ENCODE results near the gene TREML2. TPM values are rescaled to one million over a fixed set of nuclear protein-coding genes. Genes with fewer than 3 reads are reported as not detected.
"Not testable (repeated sequence)": the region's sequence is repeated elsewhere in the genome, so short reads cannot be mapped to it uniquely, and the experiment has no call there.

Gene TREML2
- total and polyA plus RNA-seq, 3 donors from 2014 or later = 1.1 to 5.8 (median 1.8) TPM

DNA sequence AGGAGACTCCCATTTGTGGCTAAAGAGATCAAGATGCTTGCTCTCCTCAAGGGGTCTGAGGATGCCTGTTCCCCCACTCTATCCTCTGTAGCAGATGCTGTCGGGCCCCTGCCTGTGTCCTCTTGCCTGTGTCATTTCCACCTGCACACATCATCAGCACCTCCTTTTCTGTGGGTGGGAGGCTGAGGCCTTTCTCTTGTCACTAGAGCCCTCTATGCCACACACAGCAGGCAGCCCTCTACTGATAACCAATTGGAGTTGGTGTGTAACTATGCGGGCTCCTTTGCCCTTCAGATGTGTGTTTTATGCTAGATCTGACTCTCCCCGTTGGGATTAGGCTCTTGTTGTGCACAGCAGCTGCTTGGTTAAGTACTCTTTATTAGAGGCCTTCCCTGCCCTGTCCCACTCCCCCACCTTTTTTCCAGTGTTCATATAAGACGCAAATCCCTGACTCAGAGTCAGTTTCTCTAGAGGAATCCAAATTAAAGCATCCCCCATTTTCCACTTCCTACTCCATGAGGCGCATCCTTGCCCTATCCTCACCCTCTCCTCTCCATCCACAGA lies 7.7 kb downstream of the TREML2 start:
- H3K27ac ChIP-seq = no peak overlapping the region
- intact Hi-C loops (cut with DNase I; ENCODE audit: low total_unique reads) = no loop called here
- WGBS, 2 donors = 74 to 77% methylated on average over 5 of the region's 5 CpGs
- H3K9me3 ChIP-seq = no peaks in the 10 kb centered on the region
- no peak for DNase-seq
- H3K27me3 ChIP-seq = no peaks in the 10 kb centered on the region
- no peaks in the 10 kb centered on the region for H3K4me1 ChIP-seq
- TF ChIP-seq POLR2A (IDR thresholded peaks at IDR 0.05) = no peak
- no peak for TF ChIP-seq CTCF (IDR thresholded peaks at IDR 0.05)
- no peak overlapping the region for H3K4me3 ChIP-seq
- H3K36me3 ChIP-seq (ENCODE audit: low read depth, missing control alignments) = no peaks in the 10 kb centered on the region

- no peaks in the 10 kb centered on the region for H3K4me1 ChIP-seq
- no peak for TF ChIP-seq POLR2A (IDR thresholded peaks at IDR 0.05)
- TF ChIP-seq CTCF (IDR thresholded peaks at IDR 0.05) = peak in 1 of 3 experiments; percentile 16
- no peaks in the 10 kb centered on the region for H3K27me3 ChIP-seq
- no peak overlapping the region for H3K4me3 ChIP-seq
- intact Hi-C loops (cut with DNase I; ENCODE audit: low total_unique reads) = no loop called here
- no peak for DNase-seq
- H3K36me3 ChIP-seq (ENCODE audit: low read depth, missing control alignments) = no peaks in the 10 kb centered on the region
- WGBS, 2 donors = 33 to 52% methylated on average over 2 to 6 of the region's 6 CpGs
- no peak overlapping the region for H3K27ac ChIP-seq
- no peaks in the 10 kb centered on the region for H3K9me3 ChIP-seq
Observed at GRCh38 chr6:41191569-41191968, 9.4 kb downstream of the TREML2 start.

- 89 to 92% methylated on average over 2 to 3 of the region's 3 CpGs for WGBS, 2 donors
- H3K27ac ChIP-seq = no peak overlapping the region
Observed at GRCh38 chr6:41190791-41191190, 10.2 kb downstream of the TREML2 start.

GRCh38 chr6:41189967-41190366 lies 11.0 kb downstream of the TREML2 start:
- TF ChIP-seq POLR2A (IDR thresholded peaks at IDR 0.05) (no peak), CTCF (IDR thresholded peaks at IDR 0.05) (no peak)
- WGBS, 2 donors = 96 to 97% methylated on average over 2 of the region's 2 CpGs

More at GRCh38 chr6:41190791-41191190, 10.2 kb downstream of the TREML2 start:
- Histone ChIP-seq H3K4me1 (no peaks in the 10 kb centered on the region), H3K36me3 (ENCODE audit: low read depth, missing control alignments) (no peaks in the 10 kb centered on the region), H3K27me3 (no peaks in the 10 kb centered on the region), H3K9me3 (no peaks in the 10 kb centered on the region), H3K4me3 (no peak overlapping the region)
- no peak for TF ChIP-seq POLR2A (IDR thresholded peaks at IDR 0.05)
- no peak for TF ChIP-seq CTCF (IDR thresholded peaks at IDR 0.05)
- intact Hi-C loops (cut with DNase I; ENCODE audit: low total_unique reads) = no loop called here
- DNase-seq = no peak

DNA sequence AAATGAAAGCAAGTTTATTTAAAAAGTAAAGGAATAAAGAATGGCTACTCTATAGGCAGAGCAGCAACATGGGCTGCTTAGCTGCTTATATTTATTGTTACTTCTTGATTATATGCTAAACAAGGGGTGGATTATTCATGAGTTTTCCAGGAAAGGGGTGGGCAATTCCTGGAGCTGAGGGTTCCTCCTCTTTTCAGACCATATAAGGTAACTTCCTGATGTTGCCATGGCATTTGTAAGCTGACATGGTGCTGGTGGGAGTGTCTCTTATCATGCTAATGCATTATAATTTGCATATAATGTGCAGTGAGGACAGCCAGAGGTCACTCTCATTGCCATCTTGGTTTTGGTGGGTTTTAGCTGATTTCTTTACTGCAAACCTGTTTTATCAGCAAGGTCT lies 11.9 kb downstream of the TREML2 start:
- H3K27me3 ChIP-seq; H3K36me3 ChIP-seq (ENCODE audit: low read depth, missing control alignments); DNase-seq; H3K4me3 ChIP-seq; intact Hi-C loops (cut with DNase I; ENCODE audit: low total_unique reads); H3K27ac ChIP-seq; H3K9me3 ChIP-seq; H3K4me1 ChIP-seq: not testable (repeated sequence)

More at GRCh38 chr6:41189967-41190366, 11.0 kb downstream of the TREML2 start:
- no peak overlapping the region for H3K27ac ChIP-seq
- no peaks in the 10 kb centered on the region for H3K9me3 ChIP-seq
- no peaks in the 10 kb centered on the region for H3K4me1 ChIP-seq
- H3K36me3 ChIP-seq (ENCODE audit: low read depth, missing control alignments) = no peaks in the 10 kb centered on the region
- no peak overlapping the region for H3K4me3 ChIP-seq
- DNase-seq = no peak
- intact Hi-C loops (cut with DNase I; ENCODE audit: low total_unique reads) = no loop called here
- no peaks in the 10 kb centered on the region for H3K27me3 ChIP-seq
